Ovary (tissue), 3 donors: ENCODE measurements around the gene MARCKS.

Experiments
- EP300 ChIP-seq: sonication (generic); formaldehyde crosslinking; IDR thresholded peaks from one replicate; pipeline ENCODE4 v1.6.1; 2017; ENCODE audit warnings: antibody characterized with exemption
- POLR2A ChIP-seq: fragments of 450-650 bp; IDR thresholded peaks from one replicate; pipeline ENCODE4 v1.6.1; 2017; ENCODE audit warnings: antibody characterized with exemption, mild to moderate bottlenecking, moderate library complexity
- TF ChIP-seq, protein P1 (sequence below), 3 donors: fragments of 450-650 bp in 2 of 3; fragments of 200-600 bp in 1 of 3; IDR thresholded peaks; one replicate each; pipeline versions ENCODE4 v1.5.1 to v1.8.0; 2016 to 2022; ENCODE audit warnings: antibody characterized with exemption in 3 of 3, mild to moderate bottlenecking in 1 of 3
- donor health status: DM: no; HTN: no; CAD: no.

GRCh38 chr6:113847447-113847846, 9.7 kb upstream of the MARCKS start:
- TF ChIP-seq, protein P1, sequence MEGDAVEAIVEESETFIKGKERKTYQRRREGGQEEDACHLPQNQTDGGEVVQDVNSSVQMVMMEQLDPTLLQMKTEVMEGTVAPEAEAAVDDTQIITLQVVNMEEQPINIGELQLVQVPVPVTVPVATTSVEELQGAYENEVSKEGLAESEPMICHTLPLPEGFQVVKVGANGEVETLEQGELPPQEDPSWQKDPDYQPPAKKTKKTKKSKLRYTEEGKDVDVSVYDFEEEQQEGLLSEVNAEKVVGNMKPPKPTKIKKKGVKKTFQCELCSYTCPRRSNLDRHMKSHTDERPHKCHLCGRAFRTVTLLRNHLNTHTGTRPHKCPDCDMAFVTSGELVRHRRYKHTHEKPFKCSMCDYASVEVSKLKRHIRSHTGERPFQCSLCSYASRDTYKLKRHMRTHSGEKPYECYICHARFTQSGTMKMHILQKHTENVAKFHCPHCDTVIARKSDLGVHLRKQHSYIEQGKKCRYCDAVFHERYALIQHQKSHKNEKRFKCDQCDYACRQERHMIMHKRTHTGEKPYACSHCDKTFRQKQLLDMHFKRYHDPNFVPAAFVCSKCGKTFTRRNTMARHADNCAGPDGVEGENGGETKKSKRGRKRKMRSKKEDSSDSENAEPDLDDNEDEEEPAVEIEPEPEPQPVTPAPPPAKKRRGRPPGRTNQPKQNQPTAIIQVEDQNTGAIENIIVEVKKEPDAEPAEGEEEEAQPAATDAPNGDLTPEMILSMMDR (IDR thresholded peaks at IDR 0.05) = no peak
- TF ChIP-seq POLR2A = no peak
- no peak for TF ChIP-seq EP300
